ENCODE data around the gene CCIN.

Gene CCIN

DNA sequence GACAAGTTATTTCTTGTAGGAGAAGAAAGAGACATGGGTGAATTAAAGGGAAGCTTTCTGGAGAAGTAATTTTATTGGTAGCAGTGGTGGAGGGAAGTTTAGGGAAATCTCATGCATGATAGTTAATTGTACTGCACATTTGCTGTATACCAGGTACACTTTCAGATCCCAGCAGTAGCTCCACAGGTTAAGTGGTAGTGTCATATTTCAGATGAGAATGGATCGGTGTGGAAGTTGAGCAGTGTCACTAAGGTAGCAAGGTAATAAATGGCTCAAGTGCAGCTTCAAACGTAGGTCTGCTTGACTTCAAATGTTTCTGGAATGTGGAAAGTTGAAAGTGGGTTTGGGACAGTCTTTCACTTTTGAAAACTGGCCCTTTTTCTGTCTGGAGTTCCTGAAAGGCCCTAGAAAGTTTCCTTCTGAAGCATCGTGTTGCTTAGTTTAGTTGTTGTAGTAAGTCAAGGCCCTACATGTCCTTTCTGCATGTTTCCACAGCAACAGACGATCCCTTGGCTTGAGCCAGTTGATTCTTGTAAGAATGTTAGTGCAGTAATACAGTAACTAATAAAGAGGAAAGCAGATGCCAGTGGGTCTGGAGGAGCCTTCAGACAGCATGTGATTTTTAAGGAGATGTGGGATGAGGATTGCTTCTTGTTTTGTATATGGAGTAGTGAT is 25.3 kb downstream of the CCIN start:
- DNase-seq, result no peak

DNA sequence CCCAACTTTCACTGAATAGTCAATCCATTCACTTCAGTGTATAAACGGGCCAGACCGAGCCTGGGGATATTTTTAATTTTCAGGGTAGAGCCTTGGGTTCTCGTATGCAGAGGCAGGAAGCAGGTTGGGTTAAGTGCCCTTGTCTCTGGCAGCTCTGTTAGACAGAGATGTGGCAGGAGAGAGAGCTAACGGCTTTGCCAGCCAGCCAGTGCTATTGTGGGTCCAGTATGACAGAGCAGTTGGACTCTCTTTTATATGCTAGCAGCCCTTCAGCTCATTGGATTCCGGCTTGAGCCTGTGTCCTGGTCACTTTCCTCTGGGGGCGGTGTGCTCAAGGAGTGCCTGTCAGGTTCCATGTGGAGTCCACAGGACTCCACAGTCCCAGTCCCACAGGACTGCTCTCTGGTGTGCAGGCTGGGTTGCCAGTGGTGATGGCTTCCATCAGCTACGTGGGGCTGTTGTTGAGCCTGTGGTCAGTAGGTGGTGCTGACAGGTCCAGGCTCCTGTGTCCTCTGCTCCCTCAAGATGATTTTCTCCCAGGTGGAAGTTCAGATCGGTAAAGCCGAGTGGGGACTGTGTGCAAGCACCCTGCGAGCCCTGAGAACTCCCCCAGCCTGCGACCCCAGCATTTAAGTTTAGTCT is 35.8 kb downstream of the CCIN start:
- DNase-seq, result no peak

DNA sequence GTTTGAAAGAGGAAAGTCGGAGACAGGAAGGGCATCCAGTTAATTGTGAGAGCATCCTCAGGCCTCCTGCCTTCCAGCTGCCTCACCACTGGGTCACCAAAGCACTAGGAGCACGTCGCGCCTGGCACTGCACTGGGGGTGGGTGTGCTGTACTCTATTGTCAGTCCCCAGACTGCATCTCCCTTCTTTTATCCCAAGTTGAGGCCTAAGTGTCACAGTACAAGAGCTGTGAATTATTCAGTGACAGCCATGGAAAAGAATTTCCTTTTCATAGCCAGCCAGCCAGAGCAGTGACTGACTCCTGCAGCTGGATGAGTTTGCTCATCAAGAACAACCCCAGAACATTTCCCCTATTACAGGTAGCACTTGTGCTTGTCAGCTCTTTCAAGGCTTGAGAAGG is 37.8 kb downstream of the CCIN start:
- DNase-seq, result no peak

DNA sequence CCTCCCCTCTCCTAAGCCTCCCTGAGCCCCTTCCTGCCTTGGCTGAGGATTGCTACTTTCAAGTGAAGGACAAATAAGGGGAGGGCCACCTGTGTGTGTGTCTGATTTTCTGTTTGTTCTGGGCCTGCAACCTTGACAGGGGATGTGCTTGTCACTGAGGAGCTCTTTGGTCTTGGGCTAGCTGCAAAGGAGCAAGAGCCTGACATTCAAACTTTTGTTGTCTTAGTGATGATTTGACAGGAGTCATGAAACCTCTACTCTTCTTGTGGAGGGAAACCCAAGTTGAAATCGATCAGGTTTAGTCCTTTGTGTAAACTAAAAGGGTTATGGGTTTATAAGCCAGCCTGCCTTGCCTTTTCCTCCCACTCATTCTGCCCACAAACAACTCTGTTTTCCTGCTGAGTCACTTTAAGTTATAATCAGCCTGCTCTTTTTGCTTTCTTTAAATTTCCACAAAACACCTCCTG is 38.4 kb downstream of the CCIN start:
- DNase-seq, result no peak

DNA sequence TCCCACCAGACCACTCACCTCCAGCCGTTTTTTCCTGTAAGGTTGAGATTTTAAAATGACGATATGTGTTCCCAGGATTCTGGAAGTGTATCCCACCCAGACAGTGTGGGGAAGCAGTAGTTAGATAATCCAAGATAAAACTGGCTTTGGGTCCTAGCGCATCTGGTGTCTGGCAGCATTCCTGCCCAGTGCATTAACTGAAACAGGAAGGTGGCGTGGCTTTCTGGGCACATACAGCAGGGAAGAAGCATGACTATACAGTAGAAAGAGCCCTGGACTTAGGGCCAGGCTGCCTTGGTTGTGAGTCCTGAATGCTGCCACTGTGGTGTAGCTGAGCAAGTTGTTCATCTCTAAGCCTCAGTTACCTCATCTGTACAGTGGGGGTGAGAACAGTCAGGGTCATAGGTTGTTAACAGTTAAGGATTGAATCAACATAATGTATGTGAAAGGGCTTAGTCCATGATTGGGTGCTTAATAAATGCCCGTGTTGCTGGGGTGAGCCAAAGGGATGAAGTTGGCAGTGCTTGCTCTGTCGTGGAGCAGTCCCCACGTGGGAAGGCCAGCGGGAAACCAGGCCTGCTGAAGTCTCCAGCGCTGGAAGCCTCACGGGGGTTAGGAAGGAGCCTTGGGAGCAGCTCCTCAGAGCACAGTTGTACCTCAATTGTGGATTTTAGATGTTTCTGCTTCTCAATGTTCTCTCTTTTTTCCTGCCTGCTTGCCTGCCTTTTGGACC is 39.5 kb downstream of the CCIN start:
- no peak for DNase-seq

DNA sequence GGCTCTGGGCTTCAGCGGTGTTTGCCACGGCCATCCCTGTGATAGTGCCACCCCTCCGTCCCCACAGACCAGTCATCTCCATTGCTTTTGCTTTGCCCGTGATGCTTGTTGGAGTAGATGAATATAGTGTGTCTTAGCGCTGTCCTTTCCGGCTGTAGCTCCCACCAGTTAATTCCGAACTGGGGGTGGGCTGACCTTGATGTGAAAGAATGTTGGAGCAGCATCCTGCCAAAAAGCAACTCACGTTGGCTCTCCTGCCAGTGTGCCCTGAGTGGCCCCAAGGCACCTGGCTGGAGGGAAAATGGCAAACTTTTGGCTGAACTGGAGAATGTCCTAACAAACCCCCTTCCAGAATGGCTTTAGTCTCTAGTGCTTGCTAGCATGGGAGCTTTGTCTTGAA is 41.5 kb downstream of the CCIN start:
- no peak for DNase-seq

DNA sequence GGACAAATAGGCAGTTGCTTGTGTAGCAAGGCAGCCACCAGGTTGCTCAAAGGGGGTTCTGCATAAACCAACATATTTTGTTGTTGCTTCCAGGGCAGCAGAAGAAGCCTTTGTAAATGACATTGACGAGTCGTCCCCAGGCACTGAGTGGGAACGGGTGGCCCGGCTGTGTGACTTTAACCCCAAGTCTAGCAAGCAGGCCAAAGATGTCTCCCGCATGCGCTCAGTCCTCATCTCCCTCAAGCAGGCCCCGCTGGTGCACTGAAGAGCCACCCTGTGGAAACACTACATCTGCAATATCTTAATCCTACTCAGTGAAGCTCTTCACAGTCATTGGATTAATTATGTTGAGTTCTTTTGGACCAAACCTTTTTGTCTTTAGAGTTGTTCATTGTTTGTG is 42.3 kb downstream of the CCIN start:
- DNase-seq, result no peak

DNA sequence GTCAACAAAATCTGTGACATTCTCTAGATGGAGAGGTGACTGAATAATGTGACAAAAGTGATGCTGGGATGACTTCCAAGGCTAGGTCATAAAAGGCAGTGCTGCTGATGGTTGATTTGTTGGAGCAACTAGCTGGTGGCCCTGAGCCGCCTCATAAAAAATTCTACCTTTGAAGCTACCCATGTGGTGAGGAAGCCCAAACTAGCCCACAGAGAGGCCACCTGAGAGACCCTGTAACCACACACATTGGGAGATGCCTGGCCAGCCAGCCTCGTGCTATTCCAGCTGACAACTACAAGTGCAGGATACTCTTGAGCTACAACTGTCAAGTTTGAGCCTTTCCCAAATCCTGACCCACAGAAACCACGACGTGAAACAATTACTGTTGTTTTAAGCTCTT is 44.2 kb downstream of the CCIN start:
- no peak for DNase-seq

DNA sequence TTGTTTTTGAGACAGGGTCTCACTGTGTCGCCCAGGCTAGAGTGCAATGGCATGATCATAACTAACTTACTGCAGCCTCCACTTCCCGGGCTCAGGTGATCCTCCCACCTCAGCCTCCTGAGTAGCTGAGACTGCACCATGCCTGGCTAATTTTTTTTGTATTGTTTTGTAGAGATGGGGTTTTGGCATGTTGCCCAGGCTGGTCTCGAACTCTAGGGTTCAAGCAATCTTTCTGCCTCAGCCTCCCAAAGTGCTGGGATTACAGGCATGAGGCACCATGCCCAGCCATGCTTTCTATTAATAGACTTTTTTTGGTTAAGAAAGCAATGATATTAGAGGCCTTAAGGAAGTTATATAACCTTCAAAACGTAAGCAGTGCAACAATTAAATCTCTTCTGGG is 44.8 kb downstream of the CCIN start:
- no peak for DNase-seq

DNA sequence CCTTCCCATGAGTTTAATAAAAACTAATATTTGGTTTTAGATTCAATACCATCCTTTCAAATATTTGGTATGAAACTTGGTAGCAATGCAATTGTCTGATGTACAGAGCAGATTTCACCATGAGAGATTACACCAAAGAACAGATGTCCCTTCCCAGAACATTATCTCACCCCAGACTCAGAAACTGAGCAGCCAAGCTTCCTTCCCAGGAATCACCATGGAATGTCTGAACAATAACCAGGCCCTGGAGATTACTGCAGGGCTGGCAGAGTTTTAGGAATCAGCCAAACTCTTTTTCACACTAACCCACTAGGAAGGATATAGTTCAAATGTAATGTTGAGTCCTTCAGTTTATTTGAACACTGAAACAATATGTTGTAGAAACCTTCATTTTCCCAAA is 45.4 kb downstream of the CCIN start:
- DNase-seq, result no peak

DNA sequence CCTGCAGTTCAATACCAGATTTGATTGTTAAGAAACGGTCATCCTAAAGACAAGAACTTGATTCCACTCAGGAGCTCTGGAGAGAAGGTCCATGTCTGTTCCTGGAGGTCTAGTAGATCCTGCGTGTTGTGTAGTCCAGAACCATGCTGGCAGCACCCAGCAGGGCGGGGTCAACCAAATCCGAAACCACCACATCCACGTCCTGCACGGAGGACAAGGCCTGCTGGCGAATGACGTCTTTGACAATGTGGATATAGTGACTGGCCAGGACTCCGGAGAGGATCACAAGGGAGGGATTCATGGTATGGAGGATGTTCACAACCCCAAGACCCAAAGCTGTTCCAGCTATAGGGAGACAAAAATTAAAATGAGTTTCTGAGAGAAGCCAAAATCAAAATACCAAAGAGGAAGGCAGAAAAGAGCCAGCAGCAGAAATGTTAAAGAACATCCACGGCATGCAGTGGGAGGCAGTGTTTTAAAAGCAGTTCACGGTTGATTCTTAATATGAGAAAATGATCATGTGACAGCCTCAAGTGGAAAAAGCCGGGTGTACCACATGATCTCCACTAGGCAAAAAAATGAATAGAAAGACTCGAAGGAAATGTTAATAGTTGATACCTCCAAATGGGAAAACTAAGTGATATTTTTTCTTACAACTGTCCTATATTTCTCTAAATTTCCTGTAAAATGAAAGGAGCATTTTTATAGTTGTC is 48.2 kb downstream of the CCIN start:
- no peak for DNase-seq

DNA sequence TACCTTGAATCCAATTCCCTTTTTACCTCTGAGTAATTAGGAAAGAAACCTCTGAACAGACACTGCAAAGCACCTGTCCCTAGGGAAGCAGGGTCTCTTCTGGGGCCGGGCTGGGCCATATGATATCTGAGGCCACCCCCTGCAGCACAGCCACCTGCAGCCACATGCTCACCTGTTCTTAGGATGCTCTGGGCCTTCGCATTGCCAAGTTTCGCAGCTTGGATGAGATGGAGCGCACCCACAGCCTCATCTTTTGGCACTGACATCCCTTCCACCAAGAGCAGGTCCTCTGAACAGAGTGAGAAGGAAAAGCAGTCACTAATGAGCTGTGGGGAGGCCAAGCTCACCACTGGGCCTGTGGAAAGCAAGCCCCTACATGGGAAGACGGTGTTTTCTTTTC is 48.8 kb downstream of the CCIN start:
- no peak for DNase-seq

DNA sequence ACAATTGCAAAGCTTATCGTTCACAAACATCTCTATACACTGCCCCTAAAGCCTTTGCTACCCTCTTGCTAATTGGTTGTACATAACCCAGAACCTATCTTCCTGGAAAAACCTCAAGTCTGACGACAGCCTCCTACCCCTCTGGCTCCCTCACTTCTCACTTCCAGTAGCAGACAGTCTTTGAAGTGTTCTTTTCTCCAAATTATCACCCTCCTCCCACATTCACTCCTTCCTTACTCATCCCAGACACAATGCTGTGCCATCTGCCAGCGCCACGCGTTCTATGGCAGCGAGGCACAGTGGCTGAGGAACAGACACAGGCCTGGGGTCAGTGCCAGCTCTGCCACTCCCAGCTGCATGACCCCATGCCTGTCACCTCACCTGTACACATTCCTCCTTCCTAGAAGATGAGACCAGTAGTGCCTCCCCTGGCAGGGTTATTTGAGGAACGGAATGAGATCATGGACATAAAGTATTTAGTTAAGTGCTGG is 49.3 kb downstream of the CCIN start:
- no peak for DNase-seq

Data from NCI-H748 treated with DMSO at 0.1 percent for 48 hours (cell line).